ENCODE measurements around the gene ESRRG. TPM values are rescaled to one million over a fixed set of nuclear protein-coding genes. Genes with fewer than 3 reads are reported as not detected.

ESRRG gene
- total and polyA plus RNA-seq, 2 donors (not counting 3 experiments of a cell fraction or from before 2014, with no cell fraction given), result not detected

DNA sequence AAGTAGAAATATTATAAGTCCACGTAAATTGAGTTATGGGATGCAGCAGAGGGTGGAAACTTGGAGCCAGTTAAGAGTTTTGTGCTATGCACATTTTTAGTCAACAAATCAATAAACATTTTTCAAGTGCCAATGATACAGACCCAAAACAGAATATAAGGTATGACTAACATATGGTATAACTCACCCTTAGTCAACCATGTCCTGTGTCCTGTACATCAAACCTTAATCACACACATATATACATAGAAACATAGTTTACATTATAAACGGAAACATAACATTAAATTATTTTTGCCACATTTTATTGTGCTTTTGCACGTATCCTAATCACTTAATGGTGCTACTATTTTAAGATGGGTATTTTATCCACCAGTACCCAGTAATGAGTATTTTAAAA, 163.9 kb downstream of the ESRRG start:
- Histone ChIP-seq H3K4me1 (ENCODE audit: control insufficient read depth, extremely low read depth, insufficient read depth, low read length) (no peaks in the 10 kb centered on the region), H2AFZ (ENCODE audit: low read depth, low read length) (no peak overlapping the region), H3K27ac (ENCODE audit: insufficient read depth, low read depth, low read length) (no peak overlapping the region), H3K9me3 (replicated peaks; ENCODE audit: control insufficient read depth, insufficient read depth, low read length) (no peaks in the 10 kb centered on the region), H3K4me3 (replicated peaks in 1 of 3; ENCODE audit: insufficient read depth in 1 of 3, low read depth in 1 of 3, low read length in 3 of 3) (no peak overlapping the region), H4K20me1 (replicated peaks; ENCODE audit: control insufficient read depth, extremely low read depth, insufficient read depth, low read length) (no peaks in the 10 kb centered on the region), H3K9me1 (replicated peaks; ENCODE audit: control insufficient read depth, extremely low read depth, insufficient read depth, low read length) (peaks cover 2% of the 10 kb centered on the region), H3K4me2 (ENCODE audit: insufficient read depth, low read length) (no peak overlapping the region), H3K27me3 (ENCODE audit: control insufficient read depth in 2 of 2, insufficient read depth in 2 of 2, low read length in 2 of 2) (no peaks in the 10 kb centered on the region), H3K36me3 (ENCODE audit: control insufficient read depth in 2 of 2, extremely low read depth in 1 of 2, insufficient read depth in 2 of 2, low read length in 2 of 2) (no peaks in the 10 kb centered on the region), H3K9ac (replicated peaks; ENCODE audit: extremely low read depth, insufficient read depth, low read length) (no peak overlapping the region), H3K79me2 (ENCODE audit: control insufficient read depth, insufficient read depth, low read length) (no peaks in the 10 kb centered on the region)
- intact Hi-C loops (cut with micrococcal nuclease), result no loop called here
- ChIA-PET POLR2A (no interaction called here), CTCF (no interaction called here)
- DNase-seq (ENCODE audit: low read depth, low spot score) (no peak), FAIRE-seq (no peak)
- dilution Hi-C loops (cut with MboI; ENCODE audit: extremely low pct_ligation_motif_present, low sequenced_read_pairs), result no loop called here
- BruUV-seq (replicated peaks), result no TSS peak
- TF ChIP-seq POLR2A (IDR thresholded peaks at IDR 0.05; ENCODE audit: low read depth, low read length) (no peak), GATA2 (IDR thresholded peaks at IDR 0.05; ENCODE audit: insufficient read depth, insufficient read length, low read depth, low read length) (no peak), MAX (IDR thresholded peaks at IDR 0.05; ENCODE audit: insufficient read depth, insufficient read length) (no peak), JUN (IDR thresholded peaks at IDR 0.05; ENCODE audit: borderline replicate concordance, insufficient read depth, insufficient read length, low read depth) (no peak), MYC (IDR thresholded peaks at IDR 0.05; ENCODE audit: low read depth, low read length) (no peak), POLR2AphosphoS5 (IDR thresholded peaks at IDR 0.05; ENCODE audit: insufficient read depth, low read depth, low read length) (no peak), CTCF (IDR thresholded peaks at IDR 0.05; ENCODE audit: extremely low read depth in 1 of 2, insufficient read depth in 1 of 2, low read depth in 1 of 2, low read length in 2 of 2) (no peak)
